HG03469 (cell line): ENCODE data around the gene TP53I13.
"Not testable (repeated sequence)": the region's sequence is repeated elsewhere in the genome, so short reads cannot be mapped to it uniquely, and the experiment has no call there.

Experiments used
- ATAC-seq: cut with Tn5 transposase; IDR thresholded peaks from one replicate; pipeline ENCODE4 v1.9.1; 2021; ENCODE audit warnings: mild to moderate bottlenecking, moderate library complexity, moderate number of reproducible peaks; ENCODE audit not compliant: unreplicated experiment

TP53I13 gene

DNA sequence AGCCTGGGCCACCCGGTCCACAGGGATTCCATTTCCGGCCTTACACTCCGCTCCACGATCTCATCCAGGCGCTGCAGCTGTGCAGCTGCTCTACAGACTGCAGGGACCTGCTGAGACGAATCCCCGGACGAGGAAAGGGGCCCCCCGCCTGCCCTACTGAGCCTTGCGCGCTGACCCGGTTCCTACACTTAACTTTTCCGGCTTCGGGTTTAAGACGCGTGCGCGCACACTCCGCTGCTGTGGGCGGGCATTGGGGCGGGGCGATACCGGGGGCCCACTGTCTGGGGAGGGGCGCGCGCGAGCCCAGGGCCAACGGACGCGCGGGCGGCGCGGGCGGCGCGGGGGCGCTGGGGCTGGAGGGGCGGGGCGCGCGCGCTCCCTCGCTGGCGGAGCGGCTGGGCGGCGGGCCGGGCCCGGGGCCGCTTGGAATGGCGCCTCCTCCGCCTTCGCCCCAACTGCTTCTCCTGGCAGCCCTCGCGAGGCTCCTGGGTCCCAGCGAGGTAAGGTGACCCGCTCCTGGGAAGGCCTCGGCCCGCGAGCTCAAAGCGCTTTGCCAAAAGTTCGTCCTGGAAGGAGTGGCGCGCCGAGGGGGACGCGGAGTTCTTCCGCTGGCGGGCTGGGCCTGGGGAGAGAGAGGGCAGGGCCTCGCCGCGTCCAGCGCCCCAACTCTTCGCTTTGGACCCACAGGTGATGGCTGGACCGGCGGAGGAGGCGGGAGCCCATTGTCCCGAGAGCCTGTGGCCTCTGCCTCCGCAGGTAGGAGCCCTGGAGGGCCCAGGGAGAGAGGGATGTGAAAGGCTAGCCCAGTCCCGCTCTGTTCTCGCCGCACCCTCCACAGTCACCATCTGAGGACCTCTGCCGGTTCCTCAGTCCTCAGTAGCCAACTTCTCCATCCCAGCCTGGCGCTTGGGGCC lies at the start of gene TP53I13:
TP53I13 (plus strand) TSS at position 371 of the 914 bp plus-strand sequence; CDS start at position 429, 58 bp downstream.
- no peak for ATAC-seq

DNA sequence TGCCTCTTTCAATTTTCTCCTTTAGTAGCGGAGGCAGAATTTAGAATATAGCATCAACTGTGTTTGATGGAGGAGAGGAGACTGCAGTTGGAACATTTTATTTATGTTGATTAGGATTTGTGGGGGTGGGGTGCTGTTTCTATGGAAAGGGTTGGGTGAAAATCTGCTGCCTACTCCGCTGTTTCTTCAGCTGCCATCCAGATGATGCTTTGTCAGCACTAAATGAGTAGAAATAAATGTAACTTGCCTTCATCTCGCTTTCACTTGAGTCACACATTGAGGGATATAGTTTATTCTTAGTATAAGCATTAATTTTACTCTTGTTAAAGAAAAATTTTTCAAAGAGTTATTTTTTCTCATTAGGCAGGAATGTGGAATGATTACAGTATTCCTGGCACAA lies 43.8 kb upstream of the TP53I13 start:
- no peak for ATAC-seq

- no peak for ATAC-seq
Measured at GRCh38 chr17:29526322-29526721, 42.2 kb upstream of the TP53I13 start.

- ATAC-seq: no peak
Measured at GRCh38 chr17:29533976-29534375, 34.5 kb upstream of the TP53I13 start.

DNA sequence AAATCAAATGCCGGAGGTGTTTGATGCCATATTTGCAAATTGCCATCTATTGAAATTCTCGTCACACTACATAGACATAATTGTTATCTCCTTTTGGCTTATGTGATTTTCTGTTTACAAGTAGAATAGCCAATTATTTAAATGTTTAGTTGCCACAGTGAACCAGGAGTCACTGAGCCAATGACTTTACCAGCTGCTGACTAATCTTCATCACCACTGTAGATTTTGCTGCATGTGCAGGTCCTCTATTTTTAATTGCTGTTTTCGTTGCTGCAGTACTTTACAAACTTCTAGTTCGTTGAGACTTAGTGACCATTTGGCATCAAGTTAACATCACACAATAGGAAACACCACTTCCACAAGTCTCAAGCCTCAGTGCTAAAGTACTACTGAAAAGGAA lies 24.4 kb upstream of the TP53I13 start:
- no peak for ATAC-seq

DNA sequence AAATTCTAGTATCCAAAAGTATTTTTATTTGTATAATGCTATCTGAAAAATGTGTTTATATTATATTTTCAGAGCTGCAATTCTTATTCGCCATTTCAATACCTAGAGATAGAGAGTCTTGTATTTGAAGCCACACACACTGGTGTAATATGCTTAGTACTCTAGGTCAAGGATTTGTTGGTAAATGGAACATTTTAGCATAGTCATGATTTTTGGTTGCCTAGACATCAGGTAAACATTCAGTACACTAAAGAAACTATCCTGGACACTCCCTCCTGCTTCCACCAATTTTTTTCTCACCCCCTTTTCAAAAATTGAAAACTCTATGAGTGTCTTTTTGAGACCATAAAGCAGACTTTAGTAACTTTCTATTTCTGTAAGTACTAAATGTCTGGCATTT lies 22.4 kb upstream of the TP53I13 start:
- no peak for ATAC-seq

DNA sequence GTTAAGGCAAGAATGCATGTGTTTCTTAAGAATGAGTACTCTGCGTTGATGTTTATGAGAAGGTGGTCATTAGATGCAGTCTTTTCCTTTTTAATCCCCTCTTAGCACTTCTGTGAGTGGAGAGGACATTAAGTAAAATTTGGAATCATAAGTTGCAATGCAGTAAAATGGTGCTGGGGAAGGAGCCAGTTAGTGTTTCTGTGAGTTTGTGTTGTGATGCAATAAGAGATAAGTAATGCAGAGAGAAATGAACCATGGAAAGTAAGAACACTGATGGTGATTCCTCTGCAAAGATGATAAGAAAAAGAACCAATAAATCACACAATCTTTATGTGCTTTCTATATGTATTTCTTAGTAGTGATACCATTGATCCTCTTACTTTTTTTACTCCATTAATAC lies 21.7 kb upstream of the TP53I13 start:
- ATAC-seq: no peak

- no peak for ATAC-seq
Measured at GRCh38 chr17:29549177-29549923, 19.2 kb upstream of the TP53I13 start.

- ATAC-seq: no peak
Measured at GRCh38 chr17:29555840-29556239, 12.7 kb upstream of the TP53I13 start.

GRCh38 chr17:29557085-29557738 lies 11.3 kb upstream of the TP53I13 start:
- no peak for ATAC-seq

- ATAC-seq: no peak
Measured at GRCh38 chr17:29557739-29558116, 10.8 kb upstream of the TP53I13 start.

- ATAC-seq: not testable (repeated sequence)
Measured at GRCh38 chr17:29558139-29558538, 10.4 kb upstream of the TP53I13 start.

DNA sequence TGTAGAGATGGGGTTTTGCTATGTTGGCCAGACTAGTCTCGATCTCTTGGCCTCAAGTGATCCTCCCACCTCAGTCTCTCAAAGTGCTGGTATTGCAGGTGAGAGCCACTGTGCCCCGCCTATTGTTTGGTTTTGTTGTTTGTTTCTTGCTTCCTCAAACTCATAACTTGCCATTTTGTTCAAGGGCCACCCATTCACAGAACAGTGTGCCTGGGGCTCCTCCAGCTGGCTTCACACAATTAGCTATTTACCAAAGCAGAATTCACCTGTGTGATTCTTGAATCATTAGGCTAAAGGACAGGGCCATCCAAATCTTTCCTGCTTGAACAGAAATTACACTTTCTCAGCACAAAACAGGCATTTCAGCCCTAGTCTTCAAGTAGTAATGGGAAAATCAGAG lies 8.9 kb upstream of the TP53I13 start:
- ATAC-seq: no peak

DNA sequence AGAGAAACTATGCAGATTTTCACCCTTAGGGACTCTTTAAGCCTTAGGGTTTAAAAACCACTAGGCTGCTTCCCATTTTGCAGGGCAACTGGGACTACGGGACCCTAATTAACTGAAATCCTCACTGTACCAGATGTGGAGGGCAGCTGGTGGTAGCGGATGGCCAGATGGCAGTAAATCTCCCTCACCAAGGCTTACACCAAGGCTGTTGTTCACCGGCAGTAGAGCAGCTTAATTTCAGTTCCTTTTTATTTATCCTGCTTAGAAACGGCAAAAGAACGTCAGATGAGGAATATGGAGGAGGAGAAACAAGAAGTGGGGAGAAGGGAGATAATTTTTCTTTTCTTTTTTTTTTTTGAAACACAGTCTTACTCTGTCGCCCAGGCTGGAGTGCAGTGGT lies 8.2 kb upstream of the TP53I13 start:
- ATAC-seq: no peak

DNA sequence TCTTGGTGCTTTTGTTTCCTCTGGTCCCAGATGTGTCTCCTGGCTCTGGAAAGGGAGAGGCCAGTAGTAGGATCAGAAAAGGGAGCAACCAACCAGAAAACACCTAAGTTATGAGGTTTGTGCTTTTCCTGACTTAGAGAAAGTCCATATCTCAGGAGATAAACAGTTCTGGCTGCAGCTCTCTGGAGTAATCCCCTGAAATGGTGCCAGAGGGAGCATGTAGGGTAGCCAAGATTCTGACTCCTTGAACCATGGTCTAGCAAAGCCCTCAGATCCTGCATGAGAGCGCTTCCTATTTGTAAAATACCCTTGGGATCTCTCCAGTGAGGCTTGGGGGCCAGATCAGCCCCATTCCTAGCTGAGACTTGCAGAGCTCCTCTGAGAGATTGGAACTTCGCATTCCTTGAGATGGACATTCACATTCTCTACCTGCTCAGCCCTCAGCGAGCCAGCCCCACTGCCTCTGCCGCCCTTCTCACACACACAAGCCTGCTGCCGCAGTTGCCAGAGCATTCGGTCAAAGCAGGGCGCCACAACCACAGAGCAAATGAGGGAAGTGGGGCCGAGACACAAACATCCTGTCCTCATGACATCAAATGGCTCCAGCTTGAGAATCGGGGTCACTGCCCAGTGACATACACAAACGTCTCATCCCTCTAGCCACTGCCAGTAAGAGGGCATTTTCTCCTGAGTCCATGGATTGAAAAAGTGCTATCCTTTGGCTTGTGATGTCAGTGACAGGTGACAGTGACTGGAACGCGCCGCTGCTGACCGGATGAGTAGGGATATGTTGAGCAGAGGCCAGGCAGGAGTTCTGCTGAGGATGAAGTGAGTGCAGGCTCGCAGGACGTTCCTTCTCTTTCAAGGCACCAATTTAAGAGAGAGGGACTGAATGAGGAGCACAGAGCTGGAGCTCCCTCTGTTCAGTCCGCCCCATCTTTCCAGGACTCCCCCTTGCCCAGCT lies 6.7 kb upstream of the TP53I13 start:
- no peak for ATAC-seq

GRCh38 chr17:29562615-29563014 lies 5.9 kb upstream of the TP53I13 start:
- no peak for ATAC-seq

DNA sequence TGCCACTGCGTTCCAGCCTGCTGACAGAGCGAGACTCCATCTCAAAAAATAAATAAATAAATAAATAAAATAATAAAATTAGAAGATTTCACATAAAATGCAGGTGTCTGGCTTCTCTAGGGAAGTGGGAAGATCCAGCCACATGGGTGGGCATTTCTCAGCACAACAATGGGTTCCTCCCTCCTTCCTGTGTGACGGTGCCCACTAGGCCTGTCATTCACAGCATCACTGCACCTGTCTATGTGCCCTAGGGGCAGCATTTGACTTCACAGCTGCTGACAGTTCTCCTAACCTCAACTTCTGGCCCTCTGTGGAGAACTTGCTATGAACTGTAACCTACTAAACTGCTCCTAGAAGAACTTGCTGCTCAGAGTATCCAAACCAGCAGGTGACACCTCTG lies 4.7 kb upstream of the TP53I13 start:
- ATAC-seq: no peak

DNA sequence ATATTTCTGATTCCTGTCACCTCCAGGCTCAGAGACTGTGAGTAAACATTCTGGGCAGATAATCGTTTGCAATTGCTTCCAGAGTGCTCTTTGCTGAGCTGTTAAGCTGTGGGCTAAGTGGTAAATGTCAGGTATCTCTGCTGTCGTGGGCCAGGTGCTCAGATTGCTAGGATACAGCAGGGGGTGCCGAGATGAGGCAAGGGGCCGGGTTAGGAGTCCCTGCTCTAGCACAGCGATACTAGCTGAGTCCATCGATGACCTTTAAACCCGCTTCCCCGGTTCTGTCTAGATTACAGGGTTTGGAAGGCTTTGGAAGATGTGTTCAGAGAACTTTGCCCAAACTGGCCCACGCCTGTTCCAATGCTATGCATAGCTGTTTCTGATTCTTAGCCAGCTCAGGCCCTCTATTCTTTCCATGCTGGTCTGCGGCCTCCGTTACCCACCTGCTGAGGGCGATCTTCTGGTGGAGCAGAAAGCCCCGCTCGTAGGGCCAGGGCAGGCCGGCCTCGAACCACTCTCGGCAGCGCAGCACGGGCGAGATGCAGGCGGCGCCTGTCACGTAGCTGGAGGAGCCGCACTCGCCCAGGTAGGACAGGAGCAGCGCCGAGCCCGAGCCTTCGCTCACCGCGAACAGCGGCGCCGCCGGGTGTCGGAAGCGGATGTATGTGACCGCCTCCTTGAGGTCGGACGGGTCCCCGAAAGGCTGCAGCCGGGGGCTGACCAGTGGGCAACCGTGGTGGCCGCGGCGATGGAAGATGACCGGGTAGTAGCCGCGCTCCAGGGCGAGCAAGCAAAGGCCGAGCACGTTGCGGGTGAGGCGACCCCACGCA lies 2.6 kb upstream of the TP53I13 start:
- no peak for ATAC-seq

- no peak for ATAC-seq
Measured at GRCh38 chr17:29566473-29567303, 1.8 kb upstream of the TP53I13 start, which contains the start of gene ABHD15. Gene ABHD15 (minus strand): TSS chr17:29567037. CDS start chr17:29566966, 71 bp downstream.
